ENCODE results near the gene DMD.

Gene DMD

GRCh38 chrX:31811106-31811505 lies 1400.2 kb downstream of the DMD start:
- Histone ChIP-seq H3K9me3 (no peaks in the 10 kb centered on the region), H3K9ac (no peak overlapping the region), H3K27ac (no peak overlapping the region), H3K4me2 (no peak overlapping the region), H3K27me3 (peaks cover 52% of the 10 kb centered on the region), H3K4me3 (no peak overlapping the region), H3K36me3 (no peaks in the 10 kb centered on the region), H4K20me1 (no peaks in the 10 kb centered on the region), H3K4me1 (no peaks in the 10 kb centered on the region)
- no peak for TF ChIP-seq Cebpa-rat (IDR thresholded peaks at IDR 0.05)

- Histone ChIP-seq H3K27ac (no peak overlapping the region), H3K4me2 (no peak overlapping the region), H3K9ac (no peak overlapping the region), H3K4me3 (no peak overlapping the region), H3K27me3 (peaks cover 64% of the 10 kb centered on the region), H3K36me3 (no peaks in the 10 kb centered on the region), H3K9me3 (no peaks in the 10 kb centered on the region; the same call in 1 of the 2 replicates), H4K20me1 (no peaks in the 10 kb centered on the region), H3K4me1 (no peaks in the 10 kb centered on the region)
- no peak for TF ChIP-seq Cebpa-rat (IDR thresholded peaks at IDR 0.05)
Observed at GRCh38 chrX:31808357-31808756, 1403.0 kb downstream of the DMD start.

GRCh38 chrX:31807165-31807564 lies 1404.2 kb downstream of the DMD start:
- Histone ChIP-seq H3K27ac (no peak overlapping the region), H3K27me3 (peaks cover 72% of the 10 kb centered on the region), H3K4me1 (no peaks in the 10 kb centered on the region), H3K36me3 (no peaks in the 10 kb centered on the region), H4K20me1 (no peaks in the 10 kb centered on the region), H3K4me3 (no peak overlapping the region), H3K9me3 (no peaks in the 10 kb centered on the region; the same call in 1 of the 2 replicates), H3K4me2 (no peak overlapping the region), H3K9ac (no peak overlapping the region)
- no peak for TF ChIP-seq Cebpa-rat (IDR thresholded peaks at IDR 0.05)

DNA sequence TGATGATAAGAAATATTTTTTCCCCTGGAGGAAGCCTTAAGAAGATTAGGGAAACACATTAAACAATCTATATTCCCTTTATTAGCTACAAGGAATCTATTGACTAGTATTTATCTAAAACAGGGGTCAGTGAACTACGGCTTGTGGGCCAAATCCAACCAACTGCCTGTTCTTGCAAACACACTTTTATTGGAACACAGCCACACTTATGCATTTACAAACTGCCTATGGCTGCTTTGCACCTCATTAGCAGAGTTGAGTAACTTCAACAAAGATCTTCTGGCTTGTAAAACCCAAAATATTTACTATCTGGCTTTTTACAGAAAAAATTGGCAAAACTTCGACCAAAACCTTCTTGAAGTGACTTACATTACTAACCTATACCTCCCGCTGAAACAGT lies 1405.6 kb downstream of the DMD start:
- Histone ChIP-seq H3K9me3 (no peaks in the 10 kb centered on the region; the same call in 1 of the 2 replicates), H3K4me2 (no peak overlapping the region), H3K4me1 (no peaks in the 10 kb centered on the region), H3K9ac (no peak overlapping the region), H4K20me1 (no peaks in the 10 kb centered on the region), H3K27me3 (peaks cover 85% of the 10 kb centered on the region), H3K4me3 (no peak overlapping the region), H3K36me3 (no peaks in the 10 kb centered on the region), H3K27ac (no peak overlapping the region)
- TF ChIP-seq Cebpa-rat (IDR thresholded peaks at IDR 0.05) = no peak

DNA sequence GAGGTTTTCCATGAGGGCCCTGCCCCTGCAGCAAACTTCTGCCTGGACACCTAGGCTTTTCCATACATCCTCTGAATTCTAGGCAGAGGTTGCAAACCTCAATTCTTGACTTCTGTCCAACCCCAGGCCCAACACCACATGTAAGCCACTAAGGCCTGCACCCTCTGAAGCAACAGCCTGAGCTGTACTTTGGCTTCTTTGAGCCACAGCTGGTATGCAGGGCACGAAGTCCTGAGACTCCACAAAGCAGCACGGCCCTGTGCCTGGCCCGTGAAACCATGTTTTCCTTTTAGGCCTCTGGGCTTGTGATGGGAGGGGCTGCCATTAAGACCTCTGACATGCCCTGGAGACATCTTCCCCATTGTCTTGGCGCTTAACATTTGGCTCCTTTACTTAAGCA lies 1411.1 kb downstream of the DMD start:
- H4K20me1 ChIP-seq = no peaks in the 10 kb centered on the region
- TF ChIP-seq Cebpa-rat (IDR thresholded peaks at IDR 0.05) = no peak
- H3K4me1 ChIP-seq = no peaks in the 10 kb centered on the region
- no peak overlapping the region for H3K9ac ChIP-seq
- no peaks in the 10 kb centered on the region for H3K36me3 ChIP-seq
- peaks cover 92% of the 10 kb centered on the region for H3K27me3 ChIP-seq
- no peak overlapping the region for H3K4me2 ChIP-seq
- H3K27ac ChIP-seq = no peak overlapping the region
- no peak overlapping the region for H3K4me3 ChIP-seq
- peaks cover 6% of the 10 kb centered on the region; the same call in 1 of the 2 replicates for H3K9me3 ChIP-seq

- no peak overlapping the region for H3K27ac ChIP-seq
- no peak for TF ChIP-seq Cebpa-rat (IDR thresholded peaks at IDR 0.05)
Observed at GRCh38 chrX:31796624-31797023, 1414.7 kb downstream of the DMD start.

DNA sequence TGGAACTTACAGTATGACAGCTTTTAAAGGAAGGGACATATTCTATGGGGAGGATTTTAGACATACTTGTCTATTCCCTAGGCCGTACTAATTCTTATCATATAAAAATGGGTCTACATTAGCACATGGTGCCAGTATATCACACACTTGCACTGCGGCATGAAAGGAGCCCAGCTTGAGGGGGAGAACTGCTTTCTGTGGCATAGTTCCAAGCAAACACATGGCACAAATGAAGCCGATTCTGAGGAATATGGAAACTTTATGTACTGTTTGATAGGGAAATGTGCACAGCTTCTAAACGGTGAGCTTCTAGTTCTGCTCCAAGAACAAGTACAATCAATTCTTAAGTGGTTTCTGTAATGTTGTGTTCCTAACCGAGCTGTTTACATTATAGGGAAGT lies 1463.9 kb downstream of the DMD start:
- Histone ChIP-seq H3K36me3 (no peaks in the 10 kb centered on the region), H3K4me1 (no peaks in the 10 kb centered on the region), H3K9me3 (no peaks in the 10 kb centered on the region), H3K27ac (no peak overlapping the region), H3K9ac (no peak overlapping the region), H3K4me3 (no peak overlapping the region), H3K4me2 (no peak overlapping the region), H3K27me3 (peaks cover 67% of the 10 kb centered on the region), H4K20me1 (no peaks in the 10 kb centered on the region; the same call in 1 of the 2 replicates)
- no peak for TF ChIP-seq Cebpa-rat (IDR thresholded peaks at IDR 0.05)

More at GRCh38 chrX:31796624-31797023, 1414.7 kb downstream of the DMD start:
- H3K27me3 ChIP-seq = peaks cover 75% of the 10 kb centered on the region
- no peak overlapping the region for H3K4me2 ChIP-seq
- H3K36me3 ChIP-seq = no peaks in the 10 kb centered on the region
- no peak overlapping the region for H3K4me3 ChIP-seq
- no peaks in the 10 kb centered on the region for H4K20me1 ChIP-seq
- peaks cover 15% of the 10 kb centered on the region for H3K9me3 ChIP-seq
- peaks cover 11% of the 10 kb centered on the region; the same call in 1 of the 2 replicates for H3K4me1 ChIP-seq
- H3K9ac ChIP-seq = no peak overlapping the region

DNA sequence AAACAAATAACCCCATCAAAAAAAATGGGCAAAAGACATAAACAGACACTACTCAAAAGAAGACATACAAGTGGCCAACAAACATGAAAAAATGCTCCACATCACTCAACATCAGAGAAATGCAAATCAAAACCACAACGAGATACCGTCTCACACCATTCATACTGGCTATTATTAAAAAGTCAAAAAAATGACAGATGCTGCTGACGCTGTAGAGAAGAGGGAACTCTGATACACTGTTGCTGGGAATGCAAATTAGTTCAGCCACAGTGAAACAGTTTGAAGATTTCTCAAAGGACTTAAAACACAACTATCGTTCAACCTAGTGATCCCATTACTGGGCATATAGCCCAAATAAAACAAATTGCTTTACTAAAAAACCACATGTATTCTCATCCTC lies 1468.3 kb downstream of the DMD start:
- Histone ChIP-seq H3K27ac (no peak overlapping the region), H3K9me3 (0 out of 2 replicates have a peak, but pooled peaks cover 6% of the 10 kb centered on the region), H3K36me3 (no peaks in the 10 kb centered on the region), H3K27me3 (peaks cover 83% of the 10 kb centered on the region), H3K4me1 (no peaks in the 10 kb centered on the region), H3K4me2 (no peak overlapping the region), H4K20me1 (no peaks in the 10 kb centered on the region; the same call in 1 of the 2 replicates), H3K4me3 (no peak overlapping the region), H3K9ac (no peak overlapping the region)
- TF ChIP-seq Cebpa-rat (IDR thresholded peaks at IDR 0.05) = no peak

- H3K27ac ChIP-seq = no peak overlapping the region
- no peak overlapping the region for H3K4me2 ChIP-seq
- no peak overlapping the region for H3K9ac ChIP-seq
- H3K36me3 ChIP-seq = no peaks in the 10 kb centered on the region
- H3K9me3 ChIP-seq = no peaks in the 10 kb centered on the region
- H4K20me1 ChIP-seq = no peaks in the 10 kb centered on the region; the same call in 1 of the 2 replicates
- TF ChIP-seq Cebpa-rat (IDR thresholded peaks at IDR 0.05) = no peak
- peaks cover 69% of the 10 kb centered on the region for H3K27me3 ChIP-seq
- H3K4me1 ChIP-seq = no peaks in the 10 kb centered on the region
- no peak overlapping the region for H3K4me3 ChIP-seq
Observed at GRCh38 chrX:31717474-31717873, 1493.9 kb downstream of the DMD start.

DNA sequence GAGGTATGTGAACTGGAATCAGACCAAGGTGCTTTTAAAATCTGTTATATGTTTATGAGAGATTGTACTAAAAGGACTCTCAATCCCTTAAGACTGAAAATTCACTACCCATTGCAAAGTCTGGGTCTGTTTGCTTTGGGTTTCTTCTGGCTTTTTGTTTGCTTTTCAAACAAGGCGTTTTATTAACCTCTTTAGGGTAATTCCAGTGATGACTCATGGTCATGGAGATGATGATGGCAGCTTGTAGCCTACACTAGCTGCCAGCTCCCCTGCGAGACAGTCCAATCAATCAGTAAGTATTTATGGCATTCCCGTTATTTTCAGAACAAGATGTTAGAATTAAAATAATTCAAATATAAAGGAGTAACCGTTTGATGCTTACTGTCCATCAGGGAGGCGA lies 1495.7 kb downstream of the DMD start:
- H3K9me3 ChIP-seq = no peaks in the 10 kb centered on the region
- no peaks in the 10 kb centered on the region for H3K36me3 ChIP-seq
- no peaks in the 10 kb centered on the region for H3K4me1 ChIP-seq
- peaks cover 75% of the 10 kb centered on the region for H3K27me3 ChIP-seq
- no peak overlapping the region for H3K4me2 ChIP-seq
- H3K4me3 ChIP-seq = no peak overlapping the region
- no peak overlapping the region for H3K9ac ChIP-seq
- TF ChIP-seq Cebpa-rat (IDR thresholded peaks at IDR 0.05) = no peak
- H3K27ac ChIP-seq = no peak overlapping the region
- H4K20me1 ChIP-seq = no peaks in the 10 kb centered on the region; the same call in 1 of the 2 replicates

DNA sequence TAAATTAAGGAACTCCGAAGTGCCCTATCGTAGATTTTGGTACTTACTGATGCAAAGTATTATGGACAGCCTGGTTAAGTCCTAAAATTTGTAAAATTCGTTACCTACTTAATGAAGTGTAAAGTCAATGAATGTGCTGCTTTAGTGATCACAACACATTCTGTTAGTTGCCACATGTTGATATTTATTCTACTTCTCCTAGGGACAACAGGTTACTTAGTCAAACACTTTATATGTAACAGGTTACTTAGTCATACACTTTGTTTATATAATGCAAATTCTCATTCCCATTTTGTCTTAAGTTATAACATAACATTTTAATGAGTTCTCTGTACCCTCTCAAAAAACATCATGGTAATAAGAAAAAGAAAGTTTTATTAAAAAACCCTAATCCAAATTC lies 1496.6 kb downstream of the DMD start:
- H4K20me1 ChIP-seq = no peaks in the 10 kb centered on the region; the same call in 1 of the 2 replicates
- no peaks in the 10 kb centered on the region for H3K36me3 ChIP-seq
- H3K27me3 ChIP-seq = peaks cover 78% of the 10 kb centered on the region
- no peak overlapping the region for H3K4me3 ChIP-seq
- H3K4me1 ChIP-seq = no peaks in the 10 kb centered on the region
- no peak overlapping the region for H3K27ac ChIP-seq
- no peak for TF ChIP-seq Cebpa-rat (IDR thresholded peaks at IDR 0.05)
- H3K4me2 ChIP-seq = no peak overlapping the region
- no peaks in the 10 kb centered on the region for H3K9me3 ChIP-seq
- no peak overlapping the region for H3K9ac ChIP-seq
